H1 (cell line): ENCODE data around the gene ELOVL5.

Experiments used
- CEBPB ChIP-seq: IDR thresholded peaks from 2 replicates; pipeline ENCODE4 v1.6.1; 2012; ENCODE audit warnings: low read depth, low read length
- EZH2 ChIP-seq: fragments of 200-600 bp; sonication (generic); IDR thresholded peaks from 2 replicates; pipeline ENCODE4 v1.7.1; 2012; ENCODE audit warnings: low read depth, mild to moderate bottlenecking, moderate library complexity, low read length, inconsistent platforms; ENCODE audit not compliant: severe bottlenecking
- GTF2F1 ChIP-seq: IDR thresholded peaks from 2 replicates; pipeline ENCODE4 v1.6.1; 2012; ENCODE audit warnings: low read depth, low read length, improper control_type of control experiment, borderline replicate concordance
- HDAC2 ChIP-seq, 2 experiments: fragments of 300-600 bp in 1 of 2; sonication (generic) in 1 of 2; IDR thresholded peaks; 2 replicates each; pipeline ENCODE4 v1.6.1; 2011 to 2012; ENCODE audit warnings: low read depth in 2 of 2, low read length in 2 of 2, mild to moderate bottlenecking in 2 of 2, moderate library complexity in 2 of 2, borderline replicate concordance in 1 of 2, inconsistent platforms in 1 of 2
- MAFK ChIP-seq: IDR thresholded peaks from 2 replicates; pipeline ENCODE4 v1.6.1; 2012; ENCODE audit warnings: low read depth, mild to moderate bottlenecking, improper control_type of control experiment, low read length
- NRF1 ChIP-seq: IDR thresholded peaks from 2 replicates; pipeline ENCODE4 v1.6.1; 2011; ENCODE audit warnings: mild to moderate bottlenecking, low read depth, low read length, improper control_type of control experiment
- SP2 ChIP-seq: IDR thresholded peaks from 2 replicates; pipeline ENCODE4 v1.6.1; 2012; ENCODE audit warnings: mild to moderate bottlenecking, low read length, inconsistent platforms
- TF ChIP-seq, protein P1 (sequence below), 3 experiments: IDR thresholded peaks; 1 replicate in 2 of 3; 2 replicates in 1 of 3; pipeline versions ENCODE4 v1.5.1 to v1.6.1; 2011; ENCODE audit warnings: low read length in 3 of 3, mild to moderate bottlenecking in 3 of 3, inconsistent platforms in 2 of 3, low read depth in 1 of 3, moderate library complexity in 1 of 3; ENCODE audit not compliant: insufficient read depth in 1 of 3; ENCODE audit errors: control extremely low read depth in 1 of 3

DNA sequence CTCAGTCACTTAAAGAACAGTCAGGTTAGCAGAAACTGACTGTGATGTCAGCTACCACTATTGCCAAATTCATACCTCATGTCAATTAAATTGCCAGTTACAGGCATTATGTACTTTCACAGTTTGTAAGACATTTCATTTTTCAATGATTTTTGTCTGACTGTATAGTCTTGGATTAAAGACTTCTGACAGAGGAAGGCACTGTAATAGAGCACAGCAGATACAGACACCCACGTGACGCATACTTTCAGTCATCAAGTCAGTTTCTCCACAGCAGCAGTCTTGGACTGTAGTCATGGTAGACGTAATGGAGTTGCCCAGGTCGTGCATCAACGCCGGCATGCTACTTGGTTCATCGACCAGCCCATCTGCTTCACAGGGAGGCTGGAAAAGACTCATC, 29.5 kb upstream of the ELOVL5 start:
- TF ChIP-seq, protein P1, sequence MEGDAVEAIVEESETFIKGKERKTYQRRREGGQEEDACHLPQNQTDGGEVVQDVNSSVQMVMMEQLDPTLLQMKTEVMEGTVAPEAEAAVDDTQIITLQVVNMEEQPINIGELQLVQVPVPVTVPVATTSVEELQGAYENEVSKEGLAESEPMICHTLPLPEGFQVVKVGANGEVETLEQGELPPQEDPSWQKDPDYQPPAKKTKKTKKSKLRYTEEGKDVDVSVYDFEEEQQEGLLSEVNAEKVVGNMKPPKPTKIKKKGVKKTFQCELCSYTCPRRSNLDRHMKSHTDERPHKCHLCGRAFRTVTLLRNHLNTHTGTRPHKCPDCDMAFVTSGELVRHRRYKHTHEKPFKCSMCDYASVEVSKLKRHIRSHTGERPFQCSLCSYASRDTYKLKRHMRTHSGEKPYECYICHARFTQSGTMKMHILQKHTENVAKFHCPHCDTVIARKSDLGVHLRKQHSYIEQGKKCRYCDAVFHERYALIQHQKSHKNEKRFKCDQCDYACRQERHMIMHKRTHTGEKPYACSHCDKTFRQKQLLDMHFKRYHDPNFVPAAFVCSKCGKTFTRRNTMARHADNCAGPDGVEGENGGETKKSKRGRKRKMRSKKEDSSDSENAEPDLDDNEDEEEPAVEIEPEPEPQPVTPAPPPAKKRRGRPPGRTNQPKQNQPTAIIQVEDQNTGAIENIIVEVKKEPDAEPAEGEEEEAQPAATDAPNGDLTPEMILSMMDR (IDR thresholded peaks at IDR 0.05; ENCODE audit: control extremely low read depth in 1 of 3, insufficient read depth in 1 of 3, low read depth in 1 of 3, low read length in 3 of 3): no peak
- TF ChIP-seq HDAC2 (IDR thresholded peaks at IDR 0.05; ENCODE audit: borderline replicate concordance in 1 of 2, low read depth in 2 of 2, low read length in 2 of 2): no peak
- no peak for TF ChIP-seq NRF1
- TF ChIP-seq MAFK: no peak
- TF ChIP-seq EZH2: no peak
- TF ChIP-seq GTF2F1: no peak
- no peak for TF ChIP-seq CEBPB
- no peak for TF ChIP-seq SP2
